NB4 (cell line): ENCODE measurements around the gene GNA14.

Source experiments
- DNase-seq: peaks from one replicate; pipeline ENCODE4 v3.0.0; 2010; ENCODE audit warnings: low read depth
- H3K4me3 ChIP-seq: one replicate; pipeline ENCODE4 v1.5.1; 2011; ENCODE audit warnings: mild to moderate bottlenecking, low read depth, low read length, moderate library complexity
- CTCF ChIP-seq: IDR thresholded peaks from one replicate; pipeline ENCODE4 v1.5.1; 2012; ENCODE audit warnings: low read depth, low read length
- MAX ChIP-seq: IDR thresholded peaks from 2 replicates; pipeline ENCODE4 v1.6.1; 2011; ENCODE audit warnings: low read depth, low read length
- MYC ChIP-seq: IDR thresholded peaks from 2 replicates; pipeline ENCODE4 v1.6.1; 2011; ENCODE audit warnings: low read depth, low read length
- POLR2A ChIP-seq: IDR thresholded peaks from 2 replicates; pipeline ENCODE4 v1.6.1; 2011; ENCODE audit warnings: mild to moderate bottlenecking; ENCODE audit not compliant: insufficient read length; ENCODE audit errors: extremely low read depth

GNA14 gene

GRCh38 chr9:77661566-77662085, 13.5 kb upstream of the GNA14 start:
- no peak for DNase-seq
- no peak overlapping the region for H3K4me3 ChIP-seq
- TF ChIP-seq CTCF = no peak
- no peak for TF ChIP-seq MYC
- TF ChIP-seq POLR2A = no peak
- no peak for TF ChIP-seq MAX

GRCh38 chr9:77659926-77660325, 11.8 kb upstream of the GNA14 start:
- no peak for DNase-seq
- no peak overlapping the region for H3K4me3 ChIP-seq
- no peak for TF ChIP-seq POLR2A
- no peak for TF ChIP-seq MYC
- no peak for TF ChIP-seq CTCF
- TF ChIP-seq MAX = no peak

- DNase-seq = no peak
- TF ChIP-seq MAX (no peak), CTCF (no peak), POLR2A (no peak), MYC (no peak)
- no peak overlapping the region for H3K4me3 ChIP-seq
Measured at GRCh38 chr9:77651203-77651602, 3.1 kb upstream of the GNA14 start.

GRCh38 chr9:77649109-77649812, 1.1 kb upstream of the GNA14 start:
- H3K4me3 ChIP-seq = peak overlapping the region; percentile 14

GRCh38 chr9:77647267-77648233, 572 bp downstream of the GNA14 start:
- no peak for DNase-seq
- H3K4me3 ChIP-seq = no peak overlapping the region
- TF ChIP-seq MAX = no peak
- TF ChIP-seq POLR2A = no peak
- no peak for TF ChIP-seq MYC
- TF ChIP-seq CTCF = no peak

More at GRCh38 chr9:77649109-77649812, 1.1 kb upstream of the GNA14 start:
- DNase-seq = peak; percentile 66
- TF ChIP-seq MYC (no peak), CTCF (peak; percentile 22)
